Breast epithelium (tissue), 3 donors: ENCODE measurements around the gene THPO.

Experiments used
- POLR2A ChIP-seq: fragments of 450-650 bp; IDR thresholded peaks from one replicate; pipeline ENCODE4 v1.6.1; 2016; ENCODE audit warnings: antibody characterized with exemption, mild to moderate bottlenecking, moderate library complexity
- TF ChIP-seq, protein P1 (sequence below), 3 donors: fragments of 450-650 bp; IDR thresholded peaks; one replicate each; pipeline ENCODE4 v1.5.1; 2016 to 2017; ENCODE audit warnings: antibody characterized with exemption in 3 of 3, mild to moderate bottlenecking in 3 of 3, moderate library complexity in 3 of 3

DNA sequence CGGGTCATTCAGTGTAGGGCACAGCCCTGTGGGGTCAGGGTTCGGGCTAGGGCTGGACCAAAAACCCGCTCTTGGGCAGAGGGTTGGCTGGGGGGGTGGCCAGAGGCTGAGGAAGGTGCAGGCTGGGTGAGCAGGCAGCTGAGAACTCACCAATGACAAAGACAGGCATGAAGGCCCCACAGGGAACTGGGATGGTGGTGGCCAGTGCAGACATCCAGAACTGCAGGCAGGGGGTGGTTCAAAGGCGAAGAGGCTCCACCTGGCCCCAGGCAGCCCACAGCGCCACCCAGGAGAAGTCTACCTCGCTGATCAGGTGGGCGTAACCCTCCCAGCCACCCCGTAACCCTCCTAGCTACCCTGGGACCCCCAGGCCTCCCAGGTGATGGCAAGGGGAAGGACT is 23.3 kb downstream of the THPO start:
- TF ChIP-seq, protein P1, sequence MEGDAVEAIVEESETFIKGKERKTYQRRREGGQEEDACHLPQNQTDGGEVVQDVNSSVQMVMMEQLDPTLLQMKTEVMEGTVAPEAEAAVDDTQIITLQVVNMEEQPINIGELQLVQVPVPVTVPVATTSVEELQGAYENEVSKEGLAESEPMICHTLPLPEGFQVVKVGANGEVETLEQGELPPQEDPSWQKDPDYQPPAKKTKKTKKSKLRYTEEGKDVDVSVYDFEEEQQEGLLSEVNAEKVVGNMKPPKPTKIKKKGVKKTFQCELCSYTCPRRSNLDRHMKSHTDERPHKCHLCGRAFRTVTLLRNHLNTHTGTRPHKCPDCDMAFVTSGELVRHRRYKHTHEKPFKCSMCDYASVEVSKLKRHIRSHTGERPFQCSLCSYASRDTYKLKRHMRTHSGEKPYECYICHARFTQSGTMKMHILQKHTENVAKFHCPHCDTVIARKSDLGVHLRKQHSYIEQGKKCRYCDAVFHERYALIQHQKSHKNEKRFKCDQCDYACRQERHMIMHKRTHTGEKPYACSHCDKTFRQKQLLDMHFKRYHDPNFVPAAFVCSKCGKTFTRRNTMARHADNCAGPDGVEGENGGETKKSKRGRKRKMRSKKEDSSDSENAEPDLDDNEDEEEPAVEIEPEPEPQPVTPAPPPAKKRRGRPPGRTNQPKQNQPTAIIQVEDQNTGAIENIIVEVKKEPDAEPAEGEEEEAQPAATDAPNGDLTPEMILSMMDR (IDR thresholded peaks at IDR 0.05) = no peak
- TF ChIP-seq POLR2A = no peak
